Suprapubic skin (tissue), 4 donors: Measurements from ENCODE around the gene YKT6. TPM values are rescaled to one million over a fixed set of nuclear protein-coding genes. Genes with fewer than 3 reads are reported as not detected.
"Not testable (repeated sequence)": the region's sequence is repeated elsewhere in the genome, so short reads cannot be mapped to it uniquely, and the experiment has no call there.

Source experiments
- DNase-seq, 2 donors: peaks; one replicate each; pipeline ENCODE4 v3.0.0-alpha.2; 2019; ENCODE audit warnings: low spot score in 2 of 2
- H3K27ac ChIP-seq: fragments of 200-600 bp; sonication (generic); one replicate; pipeline ENCODE4 v1.5.1; 2019
- H3K27me3 ChIP-seq: fragments of 200-600 bp; sonication (generic); one replicate; pipeline ENCODE4 v1.5.1; 2019
- H3K36me3 ChIP-seq: fragments of 200-600 bp; sonication (generic); one replicate; pipeline ENCODE4 v1.5.1; 2019
- H3K4me1 ChIP-seq: fragments of 200-600 bp; sonication (generic); one replicate; pipeline ENCODE4 v1.5.1; 2019
- H3K4me3 ChIP-seq: fragments of 200-600 bp; sonication (generic); one replicate; pipeline ENCODE4 v1.5.1; 2019; ENCODE audit warnings: mild to moderate bottlenecking
- H3K9me3 ChIP-seq: fragments of 200-600 bp; sonication (generic); one replicate; pipeline ENCODE4 v1.5.1; 2019
- CTCF ChIP-seq, 2 donors: fragments of 200-600 bp in 1 of 2; fragments of 450-650 bp in 1 of 2; sonication (generic) in 1 of 2; IDR thresholded peaks; one replicate each; pipeline ENCODE4 v1.5.1; 2016 to 2019; ENCODE audit warnings: antibody characterized with exemption in 2 of 2, mild to moderate bottlenecking in 1 of 2, moderate library complexity in 1 of 2
- EP300 ChIP-seq: sonication (generic); formaldehyde crosslinking; IDR thresholded peaks from one replicate; pipeline ENCODE4 v1.6.1; 2017; ENCODE audit warnings: antibody characterized with exemption
- POLR2A ChIP-seq, 2 donors: fragments of 450-650 bp; IDR thresholded peaks; one replicate each; pipeline ENCODE4 v1.6.1; 2017; ENCODE audit warnings: antibody characterized with exemption in 2 of 2, mild to moderate bottlenecking in 2 of 2, moderate library complexity in 2 of 2
- POLR2AphosphoS5 ChIP-seq, 3 donors: sonication (generic); formaldehyde crosslinking; IDR thresholded peaks; one replicate each; pipeline ENCODE4 v1.6.1; 2017; ENCODE audit warnings: antibody characterized with exemption in 3 of 3
- WGBS: methylation state at CpG from one replicate; pipeline ENCODE4 v1.1.5; 2018; 5-methylcytosine and 5-hydroxymethylcytosine counted together
- total RNA-seq, 4 donors: library from RNA; depleted of rRNA; stranded (reverse); fragments of >200 nt; gene quantifications; one replicate each; pipeline ENCODE4 v1.1.0, GENCODE V29; 2016

YKT6 gene
- total RNA-seq, 4 donors from 2014 or later: 40.6 to 52.1 (median 43.5) TPM

GRCh38 chr7:44163591-44163990 is 37.2 kb upstream of the YKT6 start:
- Histone ChIP-seq H3K4me1 (no peaks in the 10 kb centered on the region), H3K4me3 (no peak overlapping the region), H3K9me3 (no peaks in the 10 kb centered on the region), H3K27me3 (no peaks in the 10 kb centered on the region), H3K27ac (no peak overlapping the region), H3K36me3 (no peaks in the 10 kb centered on the region)
- DNase-seq: peak in 1 of 2 donors; percentile 15
- no peak for TF ChIP-seq POLR2AphosphoS5 (IDR thresholded peaks at IDR 0.05)
- TF ChIP-seq EP300: no peak
- TF ChIP-seq POLR2A (IDR thresholded peaks at IDR 0.05): no peak
- no peak for TF ChIP-seq CTCF (IDR thresholded peaks at IDR 0.05)
- WGBS: 50% methylated on average over 1 of the region's 1 CpG

DNA sequence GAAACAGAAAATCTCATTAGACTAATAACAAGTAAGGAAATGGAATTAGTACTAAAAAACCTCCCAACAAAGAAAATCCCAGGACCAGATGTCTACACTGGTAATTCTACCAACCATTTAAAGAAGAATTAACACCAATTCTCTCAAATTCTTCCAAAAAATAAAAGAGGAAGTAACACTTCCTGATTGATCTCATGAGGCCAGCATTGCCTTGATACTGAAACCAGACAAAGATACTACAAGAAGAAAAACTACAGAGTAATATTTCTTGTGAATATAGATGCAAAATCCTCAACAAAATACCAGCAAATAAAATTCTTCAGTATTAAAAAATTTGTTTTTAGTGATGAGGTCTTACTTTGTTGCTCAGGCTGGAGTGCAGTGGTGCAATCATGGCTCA is 32.9 kb upstream of the YKT6 start:
- TF ChIP-seq CTCF (IDR thresholded peaks at IDR 0.05) (no peak), EP300 (no peak), POLR2A (IDR thresholded peaks at IDR 0.05) (no peak), POLR2AphosphoS5 (IDR thresholded peaks at IDR 0.05) (no peak)
- Histone ChIP-seq H3K36me3 (no peaks in the 10 kb centered on the region), H3K27me3 (no peaks in the 10 kb centered on the region), H3K4me1 (no peaks in the 10 kb centered on the region), H3K4me3 (no peak overlapping the region), H3K9me3 (no peaks in the 10 kb centered on the region), H3K27ac (no peak overlapping the region)
- DNase-seq: no peak

DNA sequence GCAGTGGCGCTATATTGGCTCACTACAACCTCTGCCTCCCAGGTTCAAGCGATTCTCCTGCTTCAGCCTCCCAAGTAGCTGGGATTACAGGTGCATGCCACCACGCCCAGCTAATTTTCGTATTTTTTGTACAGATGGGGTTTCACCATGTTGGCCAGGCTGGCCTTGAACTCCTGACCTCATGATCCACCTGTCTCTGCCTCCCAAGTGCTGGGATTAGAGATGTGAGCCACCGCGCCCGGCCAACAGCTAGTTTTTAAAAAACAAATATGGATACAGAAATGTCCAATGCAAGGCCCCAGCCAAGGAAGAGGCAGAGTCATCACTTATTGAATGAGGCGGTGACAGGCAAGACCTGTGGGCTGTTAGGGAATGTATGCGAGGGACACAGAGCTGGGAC is 28.9 kb upstream of the YKT6 start:
- WGBS: 92% methylated on average over 9 of the region's 9 CpGs
- DNase-seq: peak in 1 of 2 donors; percentile 31
- not testable (repeated sequence) for H3K27ac ChIP-seq, H3K4me3 ChIP-seq, H3K9me3 ChIP-seq, H3K4me1 ChIP-seq, H3K27me3 ChIP-seq, H3K36me3 ChIP-seq

- H3K4me1 ChIP-seq: no peaks in the 10 kb centered on the region
- H3K27me3 ChIP-seq: no peaks in the 10 kb centered on the region
- no peak for TF ChIP-seq POLR2A (IDR thresholded peaks at IDR 0.05)
- TF ChIP-seq POLR2AphosphoS5 (IDR thresholded peaks at IDR 0.05): no peak
- TF ChIP-seq CTCF (IDR thresholded peaks at IDR 0.05): no peak
- TF ChIP-seq EP300: no peak
- DNase-seq: peak in 1 of 2 donors; percentile 57
- H3K27ac ChIP-seq: no peak overlapping the region
- H3K4me3 ChIP-seq: no peak overlapping the region
- H3K36me3 ChIP-seq: no peaks in the 10 kb centered on the region
- no peaks in the 10 kb centered on the region for H3K9me3 ChIP-seq
Measured at GRCh38 chr7:44172352-44172751, 28.4 kb upstream of the YKT6 start.

DNA sequence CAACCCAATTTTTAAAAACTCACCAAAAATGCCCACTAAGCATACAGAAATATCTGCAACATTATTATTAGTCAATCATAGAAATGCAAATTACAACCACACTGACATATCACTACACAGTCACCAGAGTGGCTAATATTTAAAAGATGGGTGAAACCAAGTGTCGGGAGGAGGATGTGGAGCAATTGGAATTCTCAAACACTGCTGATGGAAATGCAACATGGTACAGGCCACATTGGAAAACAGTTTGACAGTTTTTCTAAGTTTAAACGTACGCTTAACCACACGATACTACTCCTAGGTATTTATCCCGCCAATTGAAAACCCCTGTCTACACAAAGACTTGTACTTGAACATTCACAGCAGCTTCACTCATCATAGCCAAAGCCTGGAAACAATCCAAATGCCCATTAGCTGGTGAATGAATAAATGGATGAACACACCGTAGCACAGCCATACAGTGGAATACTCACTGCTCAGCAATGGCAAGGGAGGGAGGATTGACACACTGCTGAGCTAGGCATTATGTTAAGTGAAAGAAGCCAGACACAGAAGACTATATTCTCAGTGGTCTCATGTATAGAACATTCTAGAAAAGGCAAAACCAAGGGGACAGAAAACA is 27.9 kb upstream of the YKT6 start:
- DNase-seq: no peak

GRCh38 chr7:44173911-44174693 is 26.7 kb upstream of the YKT6 start:
- no peaks in the 10 kb centered on the region for H3K36me3 ChIP-seq
- WGBS: 37% methylated on average over 3 of the region's 3 CpGs
- no peaks in the 10 kb centered on the region for H3K4me1 ChIP-seq
- DNase-seq: peak in 1 of 2 donors; percentile 37
- TF ChIP-seq CTCF (IDR thresholded peaks at IDR 0.05) (no peak), POLR2A (IDR thresholded peaks at IDR 0.05) (no peak), EP300 (no peak), POLR2AphosphoS5 (IDR thresholded peaks at IDR 0.05) (no peak)
- H3K27me3 ChIP-seq: no peaks in the 10 kb centered on the region
- no peaks in the 10 kb centered on the region for H3K9me3 ChIP-seq
- H3K4me3 ChIP-seq: no peak overlapping the region
- no peak overlapping the region for H3K27ac ChIP-seq

More for the DNA sequence above, 27.9 kb upstream of the YKT6 start:
- Histone ChIP-seq H3K9me3 (no peaks in the 10 kb centered on the region), H3K36me3 (no peaks in the 10 kb centered on the region), H3K27ac (no peak overlapping the region), H3K4me1 (no peaks in the 10 kb centered on the region), H3K27me3 (no peaks in the 10 kb centered on the region), H3K4me3 (no peak overlapping the region)
- no peak for TF ChIP-seq EP300
- 82% methylated on average over 6 of the region's 6 CpGs for WGBS

GRCh38 chr7:44174694-44174948 is 26.2 kb upstream of the YKT6 start:
- not testable (repeated sequence) for H3K27me3 ChIP-seq, H3K36me3 ChIP-seq, H3K4me3 ChIP-seq, H3K4me1 ChIP-seq, DNase-seq, H3K27ac ChIP-seq, H3K9me3 ChIP-seq
- WGBS: 78% methylated on average over 1 of the region's 1 CpG
